A673 (cell line): ENCODE results near the gene DKK3.

Experiments
- CTCF ChIP-seq: fragments of 300-800, 200-600 bp; sonication (generic); conservative IDR thresholded peaks from 2 replicates; pipeline ENCODE4 v1.5.1; 2017; ENCODE audit warnings: low read depth, mild to moderate bottlenecking, antibody characterized with exemption, low read length, moderate library complexity, mixed read lengths
- EZH2 ChIP-seq: fragments of 200-600 bp; sonication (generic); IDR thresholded peaks from 2 replicates; pipeline ENCODE4 v1.6.1; 2017; ENCODE audit warnings: borderline replicate concordance, low read depth, mild to moderate bottlenecking, mixed read lengths, antibody characterized with exemption, low read length; ENCODE audit not compliant: poor library complexity, severe bottlenecking

DNA sequence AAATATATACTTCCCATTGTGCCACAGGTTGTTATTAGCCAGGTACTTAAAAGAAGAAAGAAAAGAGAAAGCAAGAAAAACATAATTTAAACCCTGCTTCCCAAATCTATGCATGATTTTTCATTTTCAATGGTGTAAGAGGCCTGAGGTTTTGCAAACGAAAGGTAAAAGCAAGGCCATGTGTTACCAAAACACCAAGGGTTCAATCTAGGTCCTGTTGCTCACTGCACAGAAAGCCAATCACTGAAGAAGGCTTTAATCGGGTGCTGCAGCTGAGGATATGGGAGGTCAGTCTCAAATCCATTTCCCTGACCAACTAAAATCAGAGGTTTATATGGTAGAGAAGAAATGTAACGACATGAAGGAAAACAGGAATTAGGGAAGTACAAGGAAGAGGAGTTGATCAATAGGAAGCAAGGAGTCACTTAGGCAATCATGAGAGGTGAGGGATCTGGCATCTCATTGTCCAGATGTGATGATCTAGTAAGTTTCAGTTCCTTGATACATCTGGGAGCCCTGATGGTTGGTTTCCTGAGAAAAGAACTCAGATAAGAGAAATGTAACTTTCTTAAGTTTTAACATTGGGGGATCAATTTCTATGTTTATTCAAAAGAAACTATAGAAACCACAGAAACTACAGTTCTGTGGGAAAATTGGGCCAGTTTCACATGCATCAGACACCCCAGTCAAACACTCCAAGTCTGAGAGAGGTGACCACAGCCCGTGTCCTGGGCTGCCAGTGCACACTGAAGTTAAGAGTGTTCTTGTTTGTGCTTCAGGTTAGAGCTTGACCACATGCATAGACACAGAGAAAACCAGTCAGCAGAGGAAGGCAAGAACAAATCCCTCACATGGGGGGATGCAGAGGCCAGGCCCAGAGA, 18.1 kb upstream of the DKK3 start:
- TF ChIP-seq EZH2 (no peak), CTCF (no peak)
